RWPE1 (cell line): Measurements from ENCODE around the gene ZNF783.
"Not testable (repeated sequence)": the region's sequence is repeated elsewhere in the genome, so short reads cannot be mapped to it uniquely, and the experiment has no call there.

Experiments
- CTCF ChIA-PET: fragments of 350-600 bp; sonication (Branson Sonifier 250); formaldehyde crosslinking; extraction: SDS; loops from one replicate; lab custom pipeline; 2021; lab: Yijun Ruan, JAX
- POLR2A ChIA-PET: fragments of 400-600 bp; formaldehyde crosslinking; extraction: SDS; loops from one replicate; lab custom pipeline; 2020; ENCODE audit warnings: antibody characterized with exemption; ENCODE audit not compliant: low non-redundant PET; lab: Yijun Ruan, JAX
- DNase-seq: peaks from one replicate; pipeline ENCODE4 v3.0.0; 2012; ENCODE audit warnings: low spot score
- H3K27ac ChIP-seq: fragments of 450-650 bp; 2 replicates; pipeline ENCODE4 v1.5.1; 2017
- TF ChIP-seq, protein P1 (sequence below): fragments of 450-650 bp; conservative IDR thresholded peaks from 2 replicates; pipeline ENCODE4 v1.5.1; 2017; ENCODE audit warnings: low read depth, mild to moderate bottlenecking

The ZNF783 gene

GRCh38 chr7:149226840-149227494, 35.0 kb upstream of the ZNF783 start:
- DNase-seq, result no peak
- peak overlapping the region; percentile 43 for H3K27ac ChIP-seq
- TF ChIP-seq, protein P1, sequence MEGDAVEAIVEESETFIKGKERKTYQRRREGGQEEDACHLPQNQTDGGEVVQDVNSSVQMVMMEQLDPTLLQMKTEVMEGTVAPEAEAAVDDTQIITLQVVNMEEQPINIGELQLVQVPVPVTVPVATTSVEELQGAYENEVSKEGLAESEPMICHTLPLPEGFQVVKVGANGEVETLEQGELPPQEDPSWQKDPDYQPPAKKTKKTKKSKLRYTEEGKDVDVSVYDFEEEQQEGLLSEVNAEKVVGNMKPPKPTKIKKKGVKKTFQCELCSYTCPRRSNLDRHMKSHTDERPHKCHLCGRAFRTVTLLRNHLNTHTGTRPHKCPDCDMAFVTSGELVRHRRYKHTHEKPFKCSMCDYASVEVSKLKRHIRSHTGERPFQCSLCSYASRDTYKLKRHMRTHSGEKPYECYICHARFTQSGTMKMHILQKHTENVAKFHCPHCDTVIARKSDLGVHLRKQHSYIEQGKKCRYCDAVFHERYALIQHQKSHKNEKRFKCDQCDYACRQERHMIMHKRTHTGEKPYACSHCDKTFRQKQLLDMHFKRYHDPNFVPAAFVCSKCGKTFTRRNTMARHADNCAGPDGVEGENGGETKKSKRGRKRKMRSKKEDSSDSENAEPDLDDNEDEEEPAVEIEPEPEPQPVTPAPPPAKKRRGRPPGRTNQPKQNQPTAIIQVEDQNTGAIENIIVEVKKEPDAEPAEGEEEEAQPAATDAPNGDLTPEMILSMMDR, result no peak
- ChIA-PET CTCF (no interaction called here), POLR2A (no interaction called here)

GRCh38 chr7:149228831-149229471, 33.0 kb upstream of the ZNF783 start:
- H3K27ac ChIP-seq, result no peak overlapping the region
- ChIA-PET CTCF (interaction anchor here (0.7 kb wide), 2 partner anchors 17 to 81 kb away, joined by 3 to 4 read pairs; no protein-coding TSS in a partner anchor), POLR2A (no interaction called here)
- DNase-seq, result no peak
- TF ChIP-seq, protein P1, result no peak

- POLR2A ChIA-PET, result no interaction called here
- CTCF ChIA-PET, result no interaction called here
- DNase-seq, result no peak
- TF ChIP-seq, protein P1, result no peak
- H3K27ac ChIP-seq, result no peak overlapping the region
These were observed 32.5 kb upstream of the ZNF783 start for GRCh38 chr7:149229526-149229925.

- ChIA-PET POLR2A (no interaction called here), CTCF (no interaction called here)
- TF ChIP-seq, protein P1, result no peak
- peak overlapping the region; percentile 94 for H3K27ac ChIP-seq
- DNase-seq, result no peak
These were observed 29.6 kb upstream of the ZNF783 start for GRCh38 chr7:149232362-149232761.

DNA sequence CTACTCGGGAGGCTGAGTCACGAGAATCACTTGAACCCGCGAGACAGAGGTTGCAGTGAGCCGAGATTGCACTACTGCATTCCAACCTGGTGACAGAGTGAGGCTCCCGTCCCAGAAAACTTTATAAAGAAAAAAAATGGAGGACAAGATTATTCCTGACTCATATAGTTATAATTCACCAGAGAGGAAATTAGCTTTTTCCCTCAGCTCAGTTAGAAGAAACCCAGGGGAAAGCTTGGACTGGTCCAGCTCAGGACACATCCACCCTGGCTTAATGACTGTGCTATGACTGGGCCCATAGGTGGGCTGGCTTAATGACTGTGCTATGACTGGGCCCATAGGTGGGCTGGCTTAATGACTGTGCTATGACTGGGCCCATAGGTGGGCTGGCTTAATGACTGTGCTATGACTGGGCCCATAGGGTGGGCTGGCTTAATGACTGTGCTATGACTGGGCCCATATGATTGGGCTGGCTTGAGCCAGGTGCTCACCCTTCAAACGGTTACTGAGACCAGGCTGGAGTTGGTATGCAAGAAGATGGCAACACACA, 28.3 kb upstream of the ZNF783 start:
- POLR2A ChIA-PET, CTCF ChIA-PET: not testable (repeated sequence)
- DNase-seq, result peak; percentile 75
- peak overlapping the region; percentile 94 for H3K27ac ChIP-seq

DNA sequence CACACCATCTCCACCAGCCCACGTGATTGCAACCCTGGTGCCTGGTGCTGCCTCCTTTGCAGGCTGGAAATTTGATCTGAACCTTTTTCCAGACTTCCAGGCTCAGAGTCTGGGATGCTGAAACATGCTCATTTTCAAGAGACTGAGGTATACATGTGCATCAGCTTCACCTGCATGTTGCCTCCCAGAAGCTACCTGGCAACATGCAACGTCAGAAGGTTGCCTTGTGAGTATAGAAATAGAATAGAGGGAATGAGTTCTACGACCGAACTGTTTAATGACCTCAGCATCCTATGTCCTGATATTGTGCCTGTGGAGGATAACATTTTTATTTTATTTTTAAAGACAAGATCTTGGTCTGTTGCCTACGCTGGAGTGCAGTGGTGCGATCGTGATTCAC, 24.5 kb upstream of the ZNF783 start:
- no peak overlapping the region for H3K27ac ChIP-seq
- CTCF ChIA-PET, result no interaction called here
- DNase-seq, result no peak
- POLR2A ChIA-PET, result no interaction called here
- TF ChIP-seq, protein P1, result no peak

DNA sequence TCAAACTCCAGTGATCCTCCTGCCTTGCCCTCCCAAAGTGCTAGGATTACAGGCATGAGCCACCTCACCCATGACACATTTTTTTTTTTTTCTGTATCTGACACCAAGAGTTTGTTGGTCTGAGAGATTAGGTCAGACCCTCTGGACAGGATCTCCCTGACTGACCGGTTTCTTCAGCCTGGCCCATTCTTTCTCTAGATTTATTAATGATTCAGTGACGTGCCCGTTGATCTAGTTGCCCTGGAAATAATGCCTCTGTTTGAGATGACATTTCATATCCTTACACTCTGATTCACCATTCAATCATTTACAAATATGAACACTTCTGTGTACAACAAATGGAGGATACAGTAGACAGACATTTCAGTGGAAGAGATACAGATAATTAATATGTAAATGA, 23.9 kb upstream of the ZNF783 start:
- TF ChIP-seq, protein P1, result no peak
- peak; percentile 36 for DNase-seq
- ChIA-PET POLR2A (no interaction called here), CTCF (no interaction called here)
- no peak overlapping the region for H3K27ac ChIP-seq
